ENCODE results near the gene RARG.
"Not testable (repeated sequence)": the region's sequence is repeated elsewhere in the genome, so short reads cannot be mapped to it uniquely, and the experiment has no call there.

RARG gene

DNA sequence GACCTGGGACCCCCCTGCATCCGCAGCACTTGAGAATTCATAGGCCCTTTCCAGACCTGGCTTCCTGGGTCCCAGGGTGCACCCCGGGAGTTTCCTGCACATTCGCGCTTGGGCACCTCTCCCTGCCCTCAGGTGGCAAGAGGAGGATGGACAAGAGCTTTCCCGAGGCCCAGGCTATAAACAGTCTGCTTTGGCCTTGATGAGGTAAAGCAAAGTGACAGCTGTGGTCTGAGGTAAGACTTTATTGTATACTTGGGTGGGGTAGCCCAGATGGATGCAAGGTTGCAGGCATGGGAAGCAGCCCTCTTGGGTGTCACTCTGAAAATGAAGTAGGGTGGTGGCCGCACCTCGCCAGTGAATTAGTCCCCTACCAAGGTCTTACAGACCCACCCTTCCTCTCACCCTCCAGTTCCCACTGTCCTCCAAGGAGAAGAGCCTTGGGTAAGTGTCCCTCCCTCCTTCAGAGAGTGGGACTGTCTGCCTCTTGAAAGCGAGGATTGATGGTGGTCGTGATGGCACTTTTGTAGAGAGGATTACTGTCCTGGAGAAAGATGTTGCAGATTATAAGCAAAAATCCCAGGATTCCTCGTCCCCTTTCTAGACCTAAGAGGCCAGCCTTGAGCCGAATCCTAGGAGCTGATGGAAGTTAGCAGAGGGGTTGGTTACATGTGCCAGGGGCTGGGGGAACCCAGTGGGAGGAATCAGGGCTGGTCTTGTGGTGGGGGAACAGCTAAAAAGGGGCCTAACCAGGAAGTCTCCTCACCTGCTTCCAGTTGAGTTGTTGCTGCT, 40.7 kb downstream of the RARG start:
- no peak for DNase-seq (ENCODE audit: low read depth in 2 of 2)

DNA sequence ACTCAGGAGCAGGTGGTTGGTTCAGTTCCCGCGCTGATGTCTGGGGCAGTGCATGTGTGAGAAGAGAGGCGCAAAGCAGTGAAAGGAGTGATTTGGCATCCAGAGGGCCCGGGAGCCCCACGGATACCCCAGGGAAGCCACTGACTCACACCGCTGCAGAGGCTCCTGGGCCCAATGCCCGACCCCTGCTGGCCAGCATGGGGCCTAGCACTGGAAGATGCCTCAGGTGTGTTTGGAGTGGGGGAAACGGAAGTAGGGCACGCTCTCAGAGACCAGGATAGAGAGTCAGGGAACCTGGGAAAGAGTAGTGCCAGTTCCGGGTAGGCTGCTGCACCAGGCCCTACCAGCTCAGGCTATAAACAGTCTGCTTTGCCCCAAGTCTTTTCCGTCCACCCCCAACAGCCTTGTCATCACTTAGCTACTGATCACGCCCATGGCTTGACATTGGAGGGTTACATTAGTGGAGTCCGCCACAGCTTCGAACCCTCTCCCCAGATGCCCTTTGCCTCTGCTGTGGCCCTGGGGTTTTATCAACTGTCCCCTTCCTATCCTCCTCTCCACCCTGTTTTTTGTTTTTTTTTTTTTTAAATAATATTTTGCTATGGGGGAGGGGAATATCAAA, 41.8 kb downstream of the RARG start:
- DNase-seq (ENCODE audit: low read depth in 2 of 2) = peak in 1 of 2 donors; percentile 41

DNA sequence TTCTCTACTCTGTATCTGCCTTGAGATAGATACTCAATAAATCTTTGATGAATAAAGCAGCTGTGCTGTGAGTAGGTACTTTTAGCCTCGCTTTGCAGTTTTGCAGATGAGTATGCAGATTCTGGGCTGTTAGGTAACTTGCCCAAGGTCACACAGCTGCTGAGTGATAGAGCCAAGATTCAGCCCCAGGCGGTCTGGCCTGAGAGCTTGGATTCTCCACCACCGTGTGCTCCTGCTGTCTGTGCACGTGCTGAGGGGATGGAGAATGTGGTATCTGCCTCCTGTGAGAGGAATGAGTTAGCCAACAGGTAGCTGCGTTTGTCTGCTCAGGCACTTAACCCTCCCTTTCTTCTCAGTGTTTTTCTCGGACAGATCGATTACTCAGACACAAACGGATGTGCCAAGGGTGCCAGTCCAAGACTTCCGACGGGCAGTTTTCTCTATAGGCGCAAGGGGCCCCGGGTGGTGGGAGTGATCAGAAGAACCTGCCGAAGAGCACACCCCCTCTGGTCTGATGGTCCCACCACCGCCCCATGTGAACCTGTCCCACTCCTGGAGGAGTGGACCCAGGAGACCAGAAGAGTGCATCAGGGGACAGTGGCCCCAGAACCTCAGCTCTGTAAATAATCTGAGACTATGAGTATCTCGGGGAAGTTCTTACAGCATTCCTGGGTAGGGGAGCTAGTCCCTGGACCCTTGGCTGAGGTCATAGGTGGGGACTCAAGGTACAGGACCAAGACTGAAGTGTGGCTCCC, 44.7 kb downstream of the RARG start:
- no peak for DNase-seq (ENCODE audit: low read depth in 2 of 2)

DNA sequence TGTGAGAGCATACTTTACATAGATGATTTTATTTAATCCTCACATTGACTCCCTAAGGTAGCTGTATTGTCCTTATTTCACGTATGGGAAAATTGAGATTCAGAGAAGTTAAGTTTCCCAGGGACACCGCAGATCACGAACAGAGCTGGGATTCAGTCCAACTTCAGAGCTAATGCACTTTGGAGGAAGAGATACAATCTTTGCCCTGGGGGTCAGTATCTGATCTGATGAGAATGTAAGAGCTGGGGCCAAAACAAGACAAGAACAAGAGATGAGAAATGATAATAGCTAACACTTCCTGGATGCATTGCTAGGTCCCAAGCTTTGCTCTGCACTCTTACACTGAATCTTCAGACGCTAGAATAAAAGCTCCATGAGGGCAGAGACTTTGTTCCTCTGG, 45.3 kb downstream of the RARG start:
- DNase-seq (ENCODE audit: low read depth in 2 of 2) = no peak

DNA sequence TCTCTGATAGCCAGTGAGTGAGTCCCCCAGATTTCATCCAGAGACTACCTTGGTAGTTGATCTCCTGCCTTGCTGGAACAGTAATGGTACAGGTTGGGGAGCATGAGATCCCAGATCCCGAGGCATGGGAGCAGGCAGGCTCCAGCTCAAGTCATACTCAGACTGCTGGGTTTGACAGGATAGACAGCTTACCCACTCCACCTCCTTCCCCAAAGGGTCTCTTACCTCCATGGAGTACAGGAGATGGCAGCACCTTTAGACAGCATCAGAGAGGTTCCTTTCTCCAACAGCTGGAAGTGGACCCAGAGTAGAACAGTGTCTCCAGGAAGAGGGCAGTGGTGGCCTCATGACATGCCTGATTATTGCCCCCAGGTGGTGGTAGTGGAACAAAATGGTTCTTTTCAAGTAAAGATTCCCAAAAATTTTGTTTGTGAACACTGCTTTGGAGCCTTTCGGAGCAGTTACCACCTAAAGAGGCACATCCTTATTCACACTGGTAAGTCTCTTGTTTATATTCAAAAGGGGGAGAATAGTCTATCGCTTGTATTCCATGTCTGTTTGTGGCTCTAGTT, 46.3 kb downstream of the RARG start:
- no peak for DNase-seq (ENCODE audit: low read depth in 2 of 2)

DNA sequence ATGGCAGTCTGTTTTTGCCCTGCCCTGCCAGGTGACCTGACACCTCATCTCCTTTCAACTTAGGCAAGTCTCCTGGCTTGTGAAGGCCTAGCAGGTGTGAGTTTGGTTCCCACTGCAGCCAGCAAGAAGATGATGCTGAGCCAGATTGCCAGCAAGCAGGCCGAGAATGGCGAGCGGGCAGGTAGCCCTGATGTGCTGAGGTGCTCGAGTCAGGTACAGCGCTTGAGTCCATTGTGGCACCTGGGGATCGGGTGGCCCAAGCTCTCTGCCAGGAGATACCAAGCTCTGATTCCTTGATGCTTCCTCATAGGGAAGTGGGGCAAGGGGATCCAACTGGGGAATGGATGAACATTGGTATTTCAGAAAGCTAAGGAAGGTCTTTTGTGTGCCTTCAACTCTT, 47.2 kb downstream of the RARG start:
- DNase-seq (ENCODE audit: low read depth in 2 of 2) = no peak

DNA sequence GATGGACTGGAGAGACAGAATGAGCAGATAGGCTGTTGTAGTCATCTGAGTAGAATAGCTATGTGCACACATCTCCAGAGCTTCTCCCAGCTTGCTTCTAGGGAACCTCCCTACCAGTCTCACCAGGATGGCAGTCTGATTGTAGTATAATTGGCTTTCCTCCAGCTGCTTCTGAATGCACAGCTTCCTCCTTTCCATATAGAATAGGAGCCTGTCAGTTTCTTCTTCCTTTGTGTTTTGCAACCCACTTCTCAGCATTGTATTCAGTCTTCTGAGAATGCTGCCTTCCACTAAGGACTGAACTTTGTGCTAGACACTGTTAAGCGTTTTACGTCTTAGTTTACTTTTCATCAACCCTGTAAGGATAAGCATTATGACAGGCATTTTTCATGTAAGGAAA, 49.1 kb downstream of the RARG start:
- DNase-seq (ENCODE audit: low read depth in 2 of 2) = no peak

DNA sequence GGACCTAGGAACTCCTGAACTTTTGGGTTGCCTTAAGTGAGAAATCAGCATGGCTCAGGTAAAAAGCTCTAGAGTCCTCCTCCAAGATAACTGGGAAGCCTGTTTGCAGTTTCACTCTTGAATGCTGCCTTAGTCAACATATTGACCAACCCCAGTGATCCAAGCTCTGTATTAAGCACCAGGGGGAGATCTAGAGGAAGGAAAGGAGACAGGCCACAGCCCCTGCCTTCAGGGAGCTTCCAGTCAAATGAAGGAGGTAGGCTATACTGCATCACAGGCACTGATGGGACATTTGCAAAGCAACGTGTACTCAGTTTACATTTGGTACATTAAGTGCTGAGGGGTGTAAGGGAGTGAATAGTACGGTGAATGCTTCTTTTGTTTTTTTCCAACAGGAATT, 50.1 kb downstream of the RARG start:
- DNase-seq (ENCODE audit: low read depth in 2 of 2) = no peak

DNA sequence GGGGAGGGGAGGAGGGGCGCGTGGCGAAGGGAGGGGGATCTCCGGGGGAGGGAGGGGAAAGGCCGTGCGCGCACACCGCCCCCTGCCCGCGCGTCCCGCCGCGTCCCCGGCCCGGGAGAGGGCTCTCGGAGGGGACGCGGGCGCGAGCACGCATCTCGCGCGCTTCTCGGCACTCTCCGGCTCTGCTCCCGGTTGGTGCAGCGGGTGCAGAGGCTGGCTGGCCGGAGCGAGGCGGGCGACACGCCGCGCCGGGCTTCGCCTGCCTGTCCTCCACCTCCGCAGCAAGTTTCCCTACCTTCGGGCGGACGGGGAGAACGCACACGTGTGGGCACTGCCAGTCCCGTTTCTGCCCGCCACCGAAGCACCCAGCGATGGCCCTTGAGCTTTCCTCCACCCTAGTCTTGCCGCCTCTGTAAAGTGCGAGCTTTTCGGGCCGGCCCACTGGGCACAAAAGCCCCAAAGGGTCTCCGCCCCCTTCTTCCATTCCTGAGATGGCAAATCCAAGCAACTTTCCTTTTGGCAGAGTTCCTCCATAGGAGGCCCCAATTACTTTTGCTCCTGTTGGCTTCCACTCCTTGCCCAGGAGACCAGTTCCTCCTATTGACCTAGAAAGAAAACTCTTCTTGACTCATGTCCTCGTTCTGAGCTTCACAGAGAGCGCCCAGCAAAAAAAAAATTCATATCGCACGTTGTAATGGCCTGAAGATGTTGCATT, 50.9 kb downstream of the RARG start:
- DNase-seq (ENCODE audit: low read depth in 2 of 2) = peak; percentile 65 to 78

DNA sequence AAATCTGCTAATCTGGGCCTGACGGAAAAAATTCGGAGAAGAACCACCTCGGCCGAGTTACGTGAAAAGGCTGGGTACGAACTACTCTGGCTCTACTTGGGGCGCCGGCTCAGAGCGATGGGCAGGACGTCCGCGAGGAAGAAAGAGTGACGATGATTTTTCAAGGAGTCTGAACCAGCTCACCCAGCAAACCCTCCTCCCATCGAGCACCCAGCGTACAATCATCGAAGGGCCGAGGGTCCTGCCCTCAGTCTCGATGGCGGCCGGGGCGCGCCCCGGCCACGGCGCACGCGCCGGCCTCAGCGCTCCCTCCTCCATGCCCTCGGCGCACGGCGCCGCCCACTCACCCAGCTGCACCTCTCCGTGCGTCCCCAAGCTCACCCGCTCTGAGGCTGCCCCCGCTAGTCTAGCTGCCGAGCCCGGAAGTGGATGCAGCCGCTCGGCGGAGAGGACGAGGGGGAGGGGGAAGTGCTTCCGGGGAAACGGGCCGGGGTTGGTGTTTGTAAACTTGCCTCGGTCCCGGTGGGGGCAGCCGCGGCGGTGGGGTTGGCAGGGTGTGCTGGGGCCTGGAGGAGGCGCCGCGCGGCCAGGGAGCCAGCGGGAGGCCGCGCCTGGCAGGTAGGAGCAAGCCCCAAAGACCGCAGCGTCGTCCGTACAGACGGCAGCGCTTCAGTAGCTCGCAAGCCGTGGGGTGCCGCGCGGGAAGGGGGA, 51.6 kb downstream of the RARG start, which contains the start of the genes CSAD and ZNF740:
Gene CSAD, minus strand, starts transcription at position 706 of the 711 bp plus-strand sequence. CDS start 7,455 bp downstream, outside the sequence.
Gene ZNF740, plus strand, starts transcription at position 503 of the 711 bp plus-strand sequence. CDS start 1,262 bp downstream, outside the sequence.
- DNase-seq (ENCODE audit: low read depth in 2 of 2) = peak; percentile 96 to 99

DNA sequence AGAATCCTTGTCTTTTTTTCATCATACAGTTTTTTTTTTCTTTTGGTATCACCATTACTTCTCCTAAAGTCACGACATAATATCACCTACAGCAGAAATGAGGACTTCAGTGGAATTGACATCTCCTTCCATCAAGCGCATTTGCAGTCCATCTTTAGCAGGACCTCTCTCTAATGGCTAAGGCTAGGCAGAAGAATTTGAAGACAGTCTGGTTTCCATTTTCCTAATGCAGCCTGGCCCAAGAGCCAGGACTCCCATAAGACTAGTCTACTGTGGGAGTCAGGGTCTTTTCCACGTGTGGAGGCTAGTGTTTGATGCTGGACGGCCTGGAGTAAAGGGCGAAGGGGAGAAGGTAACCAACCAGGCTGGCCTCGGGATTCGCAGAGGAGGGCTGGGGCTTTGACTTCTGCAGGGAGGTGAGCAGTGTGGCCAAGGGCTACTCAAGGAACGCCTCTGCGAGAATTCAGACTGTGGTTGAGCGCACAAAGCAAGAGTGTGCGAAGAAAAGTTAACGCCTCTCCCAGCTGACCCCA, 52.3 kb downstream of the RARG start:
- DNase-seq (ENCODE audit: low read depth in 2 of 2) = no peak

DNA sequence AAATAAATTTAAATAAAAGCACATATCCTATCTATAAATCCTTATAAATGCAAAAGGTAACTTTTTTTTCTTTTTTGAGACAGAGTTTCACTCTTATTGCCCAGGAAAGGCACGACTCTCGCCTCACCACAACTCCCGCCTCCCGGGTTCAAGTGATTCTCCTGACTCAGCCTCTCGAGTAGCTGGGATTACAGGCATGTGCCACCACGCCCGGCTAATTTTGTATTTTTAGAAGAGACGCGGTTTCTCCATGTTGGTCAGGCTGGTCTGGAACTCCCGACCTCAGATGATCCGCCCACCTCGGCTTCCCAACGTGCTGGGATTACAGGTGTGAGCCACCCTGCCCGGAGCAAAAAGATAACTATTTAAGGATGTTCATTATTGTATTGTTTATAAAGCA, 53.2 kb downstream of the RARG start:
- not testable (repeated sequence) for DNase-seq (ENCODE audit: low read depth in 2 of 2)

DNA sequence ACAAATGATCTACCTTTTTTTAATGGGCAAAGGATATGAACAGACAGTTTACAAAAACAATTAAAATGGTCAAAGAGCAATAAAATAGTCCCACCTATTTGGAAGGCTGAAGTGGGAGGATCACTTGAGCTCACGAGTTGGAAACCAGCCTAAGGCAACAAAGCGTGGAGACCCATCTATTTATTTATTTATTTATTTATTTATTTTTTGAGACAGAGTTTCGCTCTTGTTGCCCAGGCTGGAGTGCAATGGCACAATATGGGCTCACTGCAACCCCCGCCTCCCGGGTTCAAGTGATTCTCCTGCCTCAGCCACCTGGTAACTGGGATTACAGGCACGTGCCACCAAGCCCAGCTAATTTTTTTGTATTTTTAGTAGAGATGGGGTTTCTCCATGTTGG, 54.6 kb downstream of the RARG start:
- DNase-seq (ENCODE audit: low read depth in 2 of 2) = not testable (repeated sequence)

DNA sequence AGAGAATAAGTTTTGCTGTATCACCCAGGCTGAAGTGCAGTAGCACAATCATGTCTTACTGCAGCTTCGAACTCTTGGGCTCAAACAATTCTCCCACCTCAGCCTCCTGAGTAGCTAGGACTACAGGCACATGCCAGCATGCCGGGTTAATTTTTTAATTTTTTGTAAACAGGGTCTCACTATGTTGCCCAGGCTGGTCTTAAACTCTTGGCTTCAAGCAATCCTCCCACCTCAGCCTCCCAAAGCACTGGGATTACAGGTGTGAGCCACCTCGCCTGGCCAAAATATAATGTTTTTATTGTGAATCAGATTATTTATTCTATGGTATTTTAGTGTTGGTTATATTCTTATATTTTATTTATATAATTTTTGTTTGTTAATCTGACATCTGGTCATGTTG, 55.3 kb downstream of the RARG start:
- DNase-seq (ENCODE audit: low read depth in 2 of 2) = no peak

DNA sequence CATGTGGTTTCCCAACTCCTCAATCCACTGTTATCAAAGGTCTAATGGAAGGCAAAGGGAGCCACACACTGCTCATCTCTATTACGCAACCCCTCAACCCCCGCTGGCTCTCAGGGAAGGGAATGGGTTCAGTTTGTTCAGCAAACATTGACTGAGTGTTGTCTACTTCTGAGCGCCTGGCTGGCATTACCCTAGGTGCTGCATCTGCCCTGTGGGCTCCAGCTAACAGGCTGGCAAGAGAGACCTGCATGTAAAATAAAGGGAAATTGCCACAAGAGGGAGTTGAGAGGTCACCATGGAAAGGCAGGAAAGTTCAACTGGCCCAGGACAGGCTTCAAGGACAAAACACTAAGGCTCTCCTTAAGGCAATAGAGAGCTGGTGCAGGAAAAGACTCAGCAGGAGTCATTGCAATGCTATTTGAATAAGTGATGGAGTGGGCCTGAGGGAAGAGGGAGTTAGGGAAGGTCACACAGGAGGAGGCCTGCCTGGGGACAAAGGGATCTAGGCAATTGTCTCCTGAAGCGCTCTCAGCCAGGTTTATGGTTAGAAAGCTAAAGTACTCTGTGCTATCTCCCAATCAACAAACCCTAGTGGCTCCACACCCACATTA, 57.0 kb downstream of the RARG start:
- DNase-seq (ENCODE audit: low read depth in 2 of 2) = no peak

DNA sequence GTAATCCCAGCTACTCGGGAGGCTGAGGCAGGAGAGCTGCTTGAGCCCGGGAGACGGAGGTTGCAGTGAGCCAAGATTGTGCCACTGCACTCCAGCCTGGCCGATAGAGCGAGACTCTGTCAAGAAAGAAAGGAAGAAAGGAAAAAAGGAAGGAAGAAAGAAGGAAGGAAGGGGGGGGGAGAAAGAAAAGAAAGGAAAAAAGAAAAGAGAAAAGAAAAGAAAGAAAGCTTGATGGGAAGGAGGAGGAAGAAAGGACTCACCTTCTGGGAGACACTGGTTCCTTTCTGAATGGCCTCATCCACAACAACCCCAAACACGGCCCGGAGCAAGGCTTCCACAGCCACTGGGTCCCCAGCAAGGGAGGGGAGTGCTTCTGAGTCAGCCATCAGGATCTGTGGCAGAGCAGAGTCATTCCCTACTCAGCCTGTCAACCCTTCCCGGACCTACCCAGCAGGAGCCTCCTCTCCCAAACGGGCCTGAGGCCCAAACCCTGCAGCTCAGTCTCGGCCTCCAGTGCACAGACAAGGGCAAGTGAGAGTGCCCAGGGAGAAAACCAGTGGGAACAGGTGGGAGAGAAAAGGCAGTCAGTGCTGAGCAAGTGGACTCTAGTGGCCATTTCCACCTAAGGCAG, 58.8 kb downstream of the RARG start:
- no peak for DNase-seq (ENCODE audit: low read depth in 2 of 2)

DNA sequence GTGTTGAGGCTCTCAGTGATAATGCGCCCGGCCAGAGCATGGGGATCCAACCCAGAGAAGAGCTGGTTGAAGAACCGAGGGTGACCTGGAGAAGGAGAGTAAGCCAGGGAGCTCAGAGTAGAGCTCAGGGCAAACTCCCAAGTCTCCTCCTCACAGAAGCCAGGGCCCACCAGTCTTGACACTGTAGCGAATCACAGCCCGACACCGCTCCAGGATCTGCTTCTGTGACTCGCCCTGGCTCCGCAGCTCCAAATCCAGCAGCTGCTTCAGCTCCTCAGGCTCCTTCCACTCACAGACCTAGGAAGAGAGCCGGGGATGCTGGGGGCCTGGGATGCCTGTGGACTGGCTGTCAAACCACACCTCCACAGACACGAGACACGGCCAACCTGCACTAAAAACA, 59.7 kb downstream of the RARG start:
- no peak for DNase-seq (ENCODE audit: low read depth in 2 of 2)

DNA sequence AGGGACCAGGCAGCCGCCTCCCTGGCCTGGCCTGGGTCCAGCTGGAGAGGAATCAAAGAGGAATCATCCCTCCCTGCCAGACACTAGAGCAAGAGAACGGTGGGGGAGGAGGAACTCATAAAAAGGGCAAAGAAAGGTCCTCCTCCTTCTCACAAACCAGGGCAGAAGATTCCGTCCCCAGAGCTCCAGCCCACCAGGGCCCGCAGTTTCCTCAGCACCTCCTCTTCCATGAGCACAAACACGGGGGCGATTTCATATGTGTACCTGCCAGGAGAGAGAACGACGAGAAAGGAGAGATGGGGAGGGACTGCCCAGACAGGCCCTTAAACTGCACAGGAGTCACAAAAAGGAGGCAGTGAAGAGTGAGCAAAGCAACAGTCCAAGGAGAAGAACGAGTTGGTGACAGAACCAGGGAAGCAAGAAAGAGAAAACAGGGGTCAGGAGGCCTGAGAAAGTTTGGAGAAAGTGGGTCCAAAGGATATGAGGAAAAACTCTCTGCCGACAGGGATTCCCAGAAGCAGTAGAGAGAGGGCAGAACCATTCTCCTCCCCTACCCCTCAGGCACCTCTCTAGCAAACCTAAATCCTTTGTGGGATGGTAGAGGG, 60.2 kb downstream of the RARG start:
- DNase-seq (ENCODE audit: low read depth in 2 of 2) = no peak
